OCI-LY1 (cell line): ENCODE results near the gene CCDC146.
"Not testable (repeated sequence)": the region's sequence is repeated elsewhere in the genome, so short reads cannot be mapped to it uniquely, and the experiment has no call there.

Source experiments
- H2AFZ ChIP-seq: fragments of 200-600 bp; sonication (generic), shearing (Covaris generic); 2 replicates; pipeline ENCODE4 v1.6.0; 2014; ENCODE audit warnings: antibody characterized with exemption, mild to moderate bottlenecking, low read length
- H3F3A ChIP-seq: fragments of 200-600 bp; sonication (generic), shearing (Covaris generic); 2 replicates; pipeline ENCODE4 v1.6.0; 2014; ENCODE audit warnings: mild to moderate bottlenecking, antibody characterized with exemption, low read length, moderate library complexity; ENCODE audit not compliant: insufficient read depth
- H3K27ac ChIP-seq: fragments of 200-600 bp; sonication (generic); 2 replicates; pipeline ENCODE4 v1.5.1; 2014; ENCODE audit warnings: low read length, mixed run types, mild to moderate bottlenecking, low read depth; ENCODE audit not compliant: poor library complexity, severe bottlenecking
- H3K27me3 ChIP-seq: fragments of 200-600 bp; sonication (generic); 2 replicates; pipeline ENCODE4 v1.6.0; 2014; ENCODE audit warnings: antibody characterized with exemption, mild to moderate bottlenecking, low read length, moderate library complexity; ENCODE audit not compliant: insufficient read depth
- H3K36me3 ChIP-seq: fragments of 200-600 bp; sonication (generic); 2 replicates; pipeline ENCODE4 v1.6.1; 2014; ENCODE audit warnings: mild to moderate bottlenecking, antibody characterized with exemption, low read length, moderate library complexity, mixed read lengths; ENCODE audit not compliant: insufficient read depth
- H3K4me1 ChIP-seq: fragments of 200-600 bp; sonication (generic); 2 replicates; pipeline ENCODE4 v1.5.1; 2014; ENCODE audit warnings: mild to moderate bottlenecking, low read length, moderate library complexity; ENCODE audit not compliant: insufficient read depth, severe bottlenecking
- H3K4me2 ChIP-seq: fragments of 200-600 bp; sonication (generic), shearing (Covaris generic); 2 replicates; pipeline ENCODE4 v1.6.1; 2014; ENCODE audit warnings: low read length
- H3K4me3 ChIP-seq: fragments of 200-600 bp; sonication (generic); 2 replicates; pipeline ENCODE4 v1.5.1; 2014; ENCODE audit warnings: low read length, low read depth, mild to moderate bottlenecking, mixed read lengths; ENCODE audit not compliant: poor library complexity, severe bottlenecking
- H3K79me2 ChIP-seq: fragments of 200-600 bp; shearing (Covaris generic); 2 replicates; pipeline ENCODE4 v1.6.1; 2016; ENCODE audit warnings: mixed run types, low read length, mixed read lengths; ENCODE audit not compliant: insufficient read depth
- H3K9ac ChIP-seq: fragments of 200-600 bp; sonication (generic), shearing (Covaris generic); 2 replicates; pipeline ENCODE4 v1.6.1; 2014; ENCODE audit warnings: mild to moderate bottlenecking, low read length, mixed read lengths
- H3K9me2 ChIP-seq: fragments of 200-600 bp; sonication (generic), shearing (Covaris generic); 2 replicates; pipeline ENCODE4 v1.6.1; 2014; ENCODE audit warnings: low read depth, mild to moderate bottlenecking, low read length, mixed read lengths
- H3K9me3 ChIP-seq: fragments of 200-600 bp; shearing (Covaris generic); 2 replicates; pipeline ENCODE4 v1.6.1; 2014; ENCODE audit warnings: low read length, mixed read lengths
- H4K20me1 ChIP-seq: fragments of 200-600 bp; sonication (generic), shearing (Covaris generic); 2 replicates; pipeline ENCODE4 v1.6.0; 2016; ENCODE audit warnings: mild to moderate bottlenecking, low read length; ENCODE audit not compliant: insufficient read depth

CCDC146 gene

GRCh38 chr7:77121860-77122681 is at the start of gene CCDC146:
TSS of gene CCDC146 (plus strand) at chr7:77122615. CDS start at chr7:77167669, 45,054 bp downstream.
- Histone ChIP-seq H3K4me2 (peak within 1 kb of the TSS; percentile 85), H3K4me3 (peak within 1 kb of the TSS; percentile 76), H3K4me1 (peaks cover 18% of the 10 kb centered on the region), H2AFZ (0 out of 2 replicates have a peak within 1 kb of the TSS, but pooled peaks have one; percentile 24), H3K9ac (peak within 1 kb of the TSS; percentile 64)
- H3K9me2 ChIP-seq, H3K36me3 ChIP-seq, H3K27ac ChIP-seq, H3K9me3 ChIP-seq, H3K27me3 ChIP-seq, H3F3A ChIP-seq, H4K20me1 ChIP-seq, H3K79me2 ChIP-seq: not testable (repeated sequence)

- H3K36me3 ChIP-seq, H3K27ac ChIP-seq, H3F3A ChIP-seq, H3K9me2 ChIP-seq, H3K79me2 ChIP-seq, H2AFZ ChIP-seq, H3K27me3 ChIP-seq, H3K9me3 ChIP-seq, H3K4me2 ChIP-seq, H4K20me1 ChIP-seq, H3K9ac ChIP-seq, H3K4me1 ChIP-seq, H3K4me3 ChIP-seq: not testable (repeated sequence)
Measured at GRCh38 chr7:77074786-77075396, 47.5 kb upstream of the CCDC146 start.

- not testable (repeated sequence) for H3K9ac ChIP-seq, H3K27me3 ChIP-seq, H3K9me2 ChIP-seq, H3K4me1 ChIP-seq, H3K4me2 ChIP-seq, H3K9me3 ChIP-seq, H3F3A ChIP-seq, H4K20me1 ChIP-seq, H3K36me3 ChIP-seq, H3K4me3 ChIP-seq, H3K27ac ChIP-seq, H3K79me2 ChIP-seq, H2AFZ ChIP-seq
Measured at GRCh38 chr7:77077060-77077459, 45.4 kb upstream of the CCDC146 start.

- not testable (repeated sequence) for H3K79me2 ChIP-seq, H3K9ac ChIP-seq, H3K36me3 ChIP-seq, H3K27me3 ChIP-seq, H3K27ac ChIP-seq, H3K9me3 ChIP-seq, H3K9me2 ChIP-seq, H3K4me1 ChIP-seq, H2AFZ ChIP-seq, H3K4me2 ChIP-seq, H4K20me1 ChIP-seq, H3K4me3 ChIP-seq, H3F3A ChIP-seq
Measured at GRCh38 chr7:77079112-77079511, 43.3 kb upstream of the CCDC146 start.

- H3K27me3 ChIP-seq, H3K27ac ChIP-seq, H3F3A ChIP-seq, H3K36me3 ChIP-seq, H3K4me3 ChIP-seq, H2AFZ ChIP-seq, H3K9me2 ChIP-seq, H3K79me2 ChIP-seq, H3K4me2 ChIP-seq, H3K4me1 ChIP-seq, H4K20me1 ChIP-seq, H3K9me3 ChIP-seq, H3K9ac ChIP-seq: not testable (repeated sequence)
Measured at GRCh38 chr7:77079624-77080023, 42.8 kb upstream of the CCDC146 start.

GRCh38 chr7:77080236-77080635 is 42.2 kb upstream of the CCDC146 start:
- H3K4me3 ChIP-seq, H3K27ac ChIP-seq, H3K4me2 ChIP-seq, H3K9ac ChIP-seq, H3F3A ChIP-seq, H3K9me2 ChIP-seq, H3K4me1 ChIP-seq, H3K9me3 ChIP-seq, H3K36me3 ChIP-seq, H3K27me3 ChIP-seq, H2AFZ ChIP-seq, H3K79me2 ChIP-seq, H4K20me1 ChIP-seq: not testable (repeated sequence)

GRCh38 chr7:77082192-77082591 is 40.2 kb upstream of the CCDC146 start:
- H4K20me1 ChIP-seq, H3K36me3 ChIP-seq, H3K4me2 ChIP-seq, H3K27ac ChIP-seq, H3K4me1 ChIP-seq, H2AFZ ChIP-seq, H3F3A ChIP-seq, H3K27me3 ChIP-seq, H3K9ac ChIP-seq, H3K9me2 ChIP-seq, H3K79me2 ChIP-seq, H3K4me3 ChIP-seq, H3K9me3 ChIP-seq: not testable (repeated sequence)
